Activated CD8-positive, alpha-beta T cell treated with anti-CD3 and anti-CD28 coated beads for 36 hours (primary cell): ENCODE data around the gene FBXL2. TPM values are rescaled to one million over a fixed set of nuclear protein-coding genes. Genes with fewer than 3 reads are reported as not detected.
A peak's percentile ranks its signal among the peaks of the same experiment; 100 is the strongest.
"Not testable (repeated sequence)": the region's sequence is repeated elsewhere in the genome, so short reads cannot be mapped to it uniquely, and the experiment has no call there.

Experiments used
- ATAC-seq: fragments of 200-7000 bp; cut with Tn5 transposase; one replicate; pipeline ENCODE4 v1.10.0; 2021; ENCODE audit warnings: mild to moderate bottlenecking, moderate library complexity
- CTCF ChIA-PET: fragments of 350-600 bp; sonication (Branson Sonifier 250); formaldehyde crosslinking; loops from one replicate; lab custom pipeline; 2021; ENCODE audit warnings: antibody characterized with exemption; lab: Charles Lee
- POLR2A ChIA-PET: fragments of 350-600 bp; sonication (Branson Sonifier 250); formaldehyde crosslinking; loops from one replicate; lab custom pipeline; 2021; ENCODE audit warnings: antibody characterized with exemption; lab: Charles Lee
- DNase-seq: peaks from one replicate; pipeline ENCODE4 v3.0.0-alpha.2; 2020
- H3K27ac Mint-ChIP-seq: one replicate; pipeline ENCODE4 v1.8.0; 2021; ENCODE audit warnings: mild to moderate bottlenecking, mixed read lengths
- H3K27me3 Mint-ChIP-seq: one replicate; pipeline ENCODE4 v1.8.0; 2021; ENCODE audit warnings: mixed read lengths
- H3K36me3 Mint-ChIP-seq: one replicate; pipeline ENCODE4 v1.8.0; 2021; ENCODE audit warnings: low read depth, mixed read lengths
- H3K4me1 Mint-ChIP-seq: one replicate; pipeline ENCODE4 v1.8.0; 2021; ENCODE audit warnings: low read depth, mixed read lengths
- H3K4me3 Mint-ChIP-seq: one replicate; pipeline ENCODE4 v1.8.0; 2021; ENCODE audit warnings: mild to moderate bottlenecking, moderate library complexity, mixed read lengths
- H3K9me3 Mint-ChIP-seq: one replicate; pipeline ENCODE4 v1.8.0; 2021; ENCODE audit warnings: mixed read lengths
- CTCF ChIP-seq: fragments of 200-600 bp; IDR thresholded peaks from one replicate; pipeline ENCODE4 v1.8.0; 2022; ENCODE audit warnings: antibody characterized with exemption, mild to moderate bottlenecking
- intact Hi-C: fragments of 100-400 bp; cut with micrococcal nuclease; formaldehyde crosslinking; loops from one replicate; pipeline ENCODE4 v1.10.0; 2022
- total RNA-seq, 2 experiments: library from RNA; stranded (reverse); gene quantifications; one replicate each; pipeline ENCODE4 v1.2.3, GENCODE V29; 2021

The FBXL2 gene
- total RNA-seq, 2 experiments from 2014 or later, result not detected

DNA sequence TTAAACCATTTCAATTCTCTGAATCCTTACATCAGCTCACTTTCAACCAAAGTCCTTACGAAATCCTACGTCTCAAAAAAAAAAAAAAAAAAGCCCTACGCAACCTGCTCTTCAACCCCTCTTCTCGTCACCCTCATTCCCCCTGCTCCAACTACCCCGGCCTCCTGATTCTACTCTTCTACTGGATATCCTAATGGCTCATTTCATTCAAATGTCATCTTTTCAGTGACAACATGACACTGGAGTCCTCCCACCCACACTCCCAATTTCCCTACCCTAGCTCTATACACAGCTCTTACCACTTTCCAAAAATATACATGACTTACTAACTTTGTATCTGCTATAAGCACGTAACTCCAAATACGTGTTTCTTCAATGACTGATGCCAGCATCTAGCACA, 151.5 kb downstream of the FBXL2 start:
- CTCF ChIA-PET, result interaction anchor here (1.3 to 1.6 kb wide), 2 partner anchors 9 to 56 kb away, joined by 3 to 5 read pairs; no protein-coding TSS in a partner anchor
- H3K4me3 Mint-ChIP-seq, result no peak overlapping the region

GRCh38 chr3:33429306-33429705, 152.1 kb downstream of the FBXL2 start:
- H3K4me1 Mint-ChIP-seq, result peaks cover 60% of the 10 kb centered on the region
- H3K4me3 Mint-ChIP-seq, intact Hi-C loops, ATAC-seq, DNase-seq, H3K27me3 Mint-ChIP-seq, H3K9me3 Mint-ChIP-seq: not testable (repeated sequence)
- ChIA-PET POLR2A (interaction anchor here (0.6 to 3.3 kb wide), 2 partner anchors 9 to 22 kb away, joined by 5 to 15 read pairs; partner anchors contain the start of gene UBP1), CTCF (interaction anchor here (1.1 to 1.6 kb wide), 3 partner anchors 9 to 358 kb away, joined by 3 to 5 read pairs (median 4); no protein-coding TSS in a partner anchor)
- H3K27ac Mint-ChIP-seq, result peak overlapping the region; percentile 74
- H3K36me3 Mint-ChIP-seq, result peaks cover 19% of the 10 kb centered on the region

More for the DNA sequence above, 151.5 kb downstream of the FBXL2 start:
- TF ChIP-seq CTCF, result no peak
- H3K27ac Mint-ChIP-seq, result peak overlapping the region; percentile 48
- no peak for DNase-seq
- H3K27me3 Mint-ChIP-seq, result no peaks in the 10 kb centered on the region
- peaks cover 57% of the 10 kb centered on the region for H3K4me1 Mint-ChIP-seq
- peaks cover 20% of the 10 kb centered on the region for H3K36me3 Mint-ChIP-seq
- intact Hi-C loops, result no loop called here
- no peaks in the 10 kb centered on the region for H3K9me3 Mint-ChIP-seq
- no peak for ATAC-seq
- POLR2A ChIA-PET, result interaction anchor here (3.3 kb wide), 1 partner anchor 10 kb away, joined by 15 read pairs; the partner anchor contains the start of gene UBP1

DNA sequence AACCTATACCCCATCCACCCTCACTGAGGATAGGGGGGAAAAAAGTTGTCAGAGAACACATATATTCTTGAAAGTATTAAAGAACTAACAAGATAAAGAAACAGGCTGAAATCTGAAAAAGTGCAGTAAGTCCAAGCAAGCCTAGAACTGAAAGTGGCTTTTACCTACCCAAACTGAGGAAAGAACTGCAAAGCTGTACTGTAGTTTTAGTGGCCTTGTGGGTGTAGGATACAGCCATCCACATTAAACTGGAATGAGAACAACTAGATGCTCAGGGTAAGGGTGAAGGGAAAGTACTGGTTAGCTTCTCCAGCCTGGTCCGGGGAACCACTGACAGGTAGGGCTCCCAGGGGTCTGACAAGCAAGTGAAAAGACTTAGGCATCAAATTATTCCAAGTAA, 152.8 kb downstream of the FBXL2 start:
- DNase-seq, result no peak
- Mint-ChIP-seq H3K36me3 (peaks cover 16% of the 10 kb centered on the region), H3K9me3 (no peaks in the 10 kb centered on the region), H3K4me3 (no peak overlapping the region), H3K4me1 (peaks cover 60% of the 10 kb centered on the region), H3K27ac (peak overlapping the region; percentile 74), H3K27me3 (no peaks in the 10 kb centered on the region)
- intact Hi-C loops, result loop anchor here (10.0 kb wide), 1 partner anchor 355 kb away; no protein-coding TSS in a partner anchor
- TF ChIP-seq CTCF, result no peak
- ChIA-PET POLR2A (interaction anchor here (0.6 to 3.3 kb wide), 2 partner anchors 9 to 21 kb away, joined by 5 to 15 read pairs; partner anchors contain the start of gene UBP1), CTCF (interaction anchor here (1.1 to 1.6 kb wide), 2 partner anchors 57 to 357 kb away, joined by 3 to 4 read pairs; no protein-coding TSS in a partner anchor)
- peak; percentile 19 for ATAC-seq

- Mint-ChIP-seq H3K27me3 (no peaks in the 10 kb centered on the region), H3K4me1 (peaks cover 64% of the 10 kb centered on the region)
Measured at GRCh38 chr3:33430571-33430970, 153.3 kb downstream of the FBXL2 start.

DNA sequence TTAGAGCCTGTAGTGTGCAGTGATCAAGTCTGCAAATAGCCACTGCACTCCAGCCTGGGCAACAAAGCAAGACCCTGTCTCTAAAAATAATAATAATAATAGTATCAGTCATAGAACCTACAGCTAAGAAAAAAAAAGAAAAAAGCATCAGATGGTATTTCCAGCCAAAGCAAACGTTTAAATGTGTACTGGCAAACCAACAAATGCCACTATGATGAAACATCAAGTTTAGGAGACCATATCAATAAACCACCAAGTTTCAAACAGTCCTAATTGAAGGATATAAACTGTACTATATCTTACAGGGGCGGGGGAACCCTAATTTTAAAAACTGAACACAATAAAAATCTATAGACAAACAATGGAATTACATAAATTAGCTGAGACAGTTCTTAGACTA, 156.6 kb downstream of the FBXL2 start:
- TF ChIP-seq CTCF, result no peak
- DNase-seq, result no peak
- CTCF ChIA-PET, result interaction anchor here (0.9 kb wide), 1 partner anchor 353 kb away, joined by 3 read pairs; no protein-coding TSS in a partner anchor
- Mint-ChIP-seq H3K27me3 (no peaks in the 10 kb centered on the region), H3K36me3 (peaks cover 13% of the 10 kb centered on the region), H3K9me3 (no peaks in the 10 kb centered on the region), H3K4me3 (no peak overlapping the region), H3K4me1 (peaks cover 74% of the 10 kb centered on the region), H3K27ac (peak overlapping the region; percentile 70)
- intact Hi-C loops, result loop anchor here (10.0 kb wide), 1 partner anchor 351 kb away; no protein-coding TSS in a partner anchor
- no peak for ATAC-seq
- POLR2A ChIA-PET, result no interaction called here

More at GRCh38 chr3:33430571-33430970, 153.3 kb downstream of the FBXL2 start:
- Mint-ChIP-seq H3K27ac (no peak overlapping the region), H3K36me3 (peaks cover 14% of the 10 kb centered on the region), H3K9me3 (no peaks in the 10 kb centered on the region), H3K4me3 (no peak overlapping the region)
- intact Hi-C loops, result loop anchor here (10.0 kb wide), 1 partner anchor 354 kb away; no protein-coding TSS in a partner anchor
- ATAC-seq (no peak), DNase-seq (no peak)
- POLR2A ChIA-PET, result interaction anchor here (3.3 kb wide), 1 partner anchor 8 kb away, joined by 15 read pairs; the partner anchor contains the start of gene UBP1
- TF ChIP-seq CTCF, result no peak
- CTCF ChIA-PET, result no interaction called here

Other genes starting within 250 kb of the FBXL2 start
- 10 to 100 TPM; 55.4 to 57.5 TPM for gene GLB1, start 180.3 kb upstream of the FBXL2 start, total RNA-seq
- gene TMPPE, start 180.3 kb upstream of the FBXL2 start, total RNA-seq, result 1 to 10 TPM; 6.5 to 6.6 TPM
- 10 to 100 TPM; 32.7 to 35.7 TPM for gene CRTAP, start 163.4 kb upstream of the FBXL2 start, total RNA-seq
- not detected for gene SUSD5, start 58.6 kb upstream of the FBXL2 start, total RNA-seq
- gene UBP1, start 163.0 kb downstream of the FBXL2 start, total RNA-seq, result 10 to 100 TPM; 51.2 to 56.2 TPM